MM.1S (cell line): ENCODE data around the gene TFPI.

Source experiments
- DNase-seq: peaks from one replicate; pipeline ENCODE4 v3.0.0-alpha.2; 2015
- H2AFZ ChIP-seq: fragments of 300-600 bp; sonication (generic); 2 replicates; pipeline ENCODE4 v1.6.0; 2016; ENCODE audit warnings: antibody characterized with exemption, low read length
- H3F3A ChIP-seq: fragments of 300-600 bp; sonication (generic); 2 replicates; pipeline ENCODE4 v1.6.1; 2016; ENCODE audit warnings: mild to moderate bottlenecking, antibody characterized with exemption, low read length, moderate library complexity, mixed read lengths; ENCODE audit not compliant: insufficient read depth
- H3K27ac ChIP-seq: fragments of 300-600 bp; sonication (generic); 2 replicates; pipeline ENCODE4 v1.5.1; 2016; ENCODE audit warnings: mild to moderate bottlenecking, low read length
- H3K27me3 ChIP-seq: fragments of 300-600 bp; sonication (generic); replicated peaks from 2 replicates; pipeline ENCODE4 v1.6.0; 2016; ENCODE audit warnings: low read length; ENCODE audit not compliant: insufficient read depth
- H3K36me3 ChIP-seq: fragments of 300-600 bp; sonication (generic); replicated peaks from 2 replicates; pipeline ENCODE4 v1.6.1; 2016; ENCODE audit warnings: mild to moderate bottlenecking, low read length, mixed read lengths; ENCODE audit not compliant: insufficient read depth
- H3K4me1 ChIP-seq: fragments of 300-600 bp; sonication (generic); 2 replicates; pipeline ENCODE4 v1.6.1; 2016; ENCODE audit warnings: low read length, mixed read lengths
- H3K4me2 ChIP-seq: fragments of 300-600 bp; sonication (generic); 2 replicates; pipeline ENCODE4 v1.6.0; 2016; ENCODE audit warnings: low read depth, low read length
- H3K4me3 ChIP-seq: fragments of 300-600 bp; sonication (generic); 2 replicates; pipeline ENCODE4 v1.5.1; 2016; ENCODE audit warnings: low read length, mixed read lengths
- H3K79me2 ChIP-seq: fragments of 300-600 bp; sonication (generic); 2 replicates; pipeline ENCODE4 v1.6.1; 2016; ENCODE audit warnings: mixed run types, low read length, mixed read lengths
- H3K9ac ChIP-seq: fragments of 300-600 bp; sonication (generic); 2 replicates; pipeline ENCODE4 v1.6.1; 2016; ENCODE audit warnings: low read length, mixed read lengths
- H3K9me2 ChIP-seq: fragments of 300-600 bp; sonication (generic); replicated peaks from 2 replicates; pipeline ENCODE4 v1.6.1; 2016; ENCODE audit warnings: mild to moderate bottlenecking, low read length, mixed read lengths; ENCODE audit not compliant: insufficient read depth
- H3K9me3 ChIP-seq: fragments of 300-600 bp; sonication (generic); replicated peaks from 2 replicates; pipeline ENCODE4 v1.6.1; 2016; ENCODE audit warnings: mild to moderate bottlenecking, low read length, mixed read lengths; ENCODE audit not compliant: insufficient read depth
- H4K20me1 ChIP-seq: fragments of 300-600 bp; sonication (generic); 2 replicates; pipeline ENCODE4 v1.6.1; 2016; ENCODE audit warnings: mild to moderate bottlenecking, low read length, moderate library complexity, mixed read lengths; ENCODE audit not compliant: insufficient read depth
- EZH2 ChIP-seq: fragments of 300-600 bp; sonication (generic); optimal IDR thresholded peaks from 2 replicates; pipeline ENCODE3; 2017; ENCODE audit warnings: low read depth, mild to moderate bottlenecking, antibody characterized with exemption, low read length, mixed read lengths
- EZH2phosphoT487 ChIP-seq: fragments of 300-600 bp; sonication (generic); IDR thresholded peaks from 2 replicates; pipeline ENCODE4 v1.6.1; 2018; ENCODE audit warnings: antibody characterized with exemption, low read length
- TF ChIP-seq, protein P1 (sequence below): fragments of 300-600 bp; sonication (generic); IDR thresholded peaks from 2 replicates; pipeline ENCODE4 v1.5.1; 2016; ENCODE audit warnings: antibody characterized with exemption, low read length, mixed read lengths

The TFPI gene

DNA sequence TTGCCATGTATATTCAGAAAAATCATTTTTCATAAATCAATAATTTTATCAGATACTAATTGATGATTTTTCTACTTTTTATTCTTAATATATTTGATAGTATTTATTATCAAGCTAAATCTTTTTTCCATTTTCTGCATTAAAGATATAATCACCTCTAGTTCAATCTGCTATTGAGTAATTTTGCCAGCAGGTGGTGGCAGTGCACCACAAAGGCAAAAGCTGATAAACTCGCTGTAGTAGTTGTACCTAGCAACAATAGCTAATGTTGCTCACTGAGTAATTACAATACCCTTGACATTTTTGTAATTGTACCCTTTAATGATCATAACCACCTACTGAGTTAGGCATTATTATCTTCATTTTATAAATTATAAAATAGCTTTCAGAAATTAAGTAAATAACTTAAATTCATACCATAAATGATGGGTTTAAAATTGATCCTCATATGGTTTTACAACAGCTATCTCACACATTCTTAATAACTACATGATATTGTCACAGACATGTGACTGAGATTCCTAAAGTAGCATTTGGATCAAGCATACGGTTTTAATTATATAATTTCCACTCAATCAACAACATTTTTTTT is 54.2 kb downstream of the TFPI start:
- no peaks in the 10 kb centered on the region for H3K4me1 ChIP-seq
- peak; percentile 68 for DNase-seq
- H3K4me3 ChIP-seq: no peak overlapping the region
- H3K79me2 ChIP-seq: no peaks in the 10 kb centered on the region
- no peaks in the 10 kb centered on the region for H3F3A ChIP-seq
- no peak overlapping the region for H3K4me2 ChIP-seq
- H2AFZ ChIP-seq: no peak overlapping the region
- H3K36me3 ChIP-seq: no peaks in the 10 kb centered on the region
- no peaks in the 10 kb centered on the region for H3K9me2 ChIP-seq
- H3K27me3 ChIP-seq: no peaks in the 10 kb centered on the region
- H3K9ac ChIP-seq: no peak overlapping the region
- H3K9me3 ChIP-seq: no peaks in the 10 kb centered on the region
- no peaks in the 10 kb centered on the region for H4K20me1 ChIP-seq
- H3K27ac ChIP-seq: no peak overlapping the region
- TF ChIP-seq EZH2phosphoT487: no peak
- TF ChIP-seq, protein P1, sequence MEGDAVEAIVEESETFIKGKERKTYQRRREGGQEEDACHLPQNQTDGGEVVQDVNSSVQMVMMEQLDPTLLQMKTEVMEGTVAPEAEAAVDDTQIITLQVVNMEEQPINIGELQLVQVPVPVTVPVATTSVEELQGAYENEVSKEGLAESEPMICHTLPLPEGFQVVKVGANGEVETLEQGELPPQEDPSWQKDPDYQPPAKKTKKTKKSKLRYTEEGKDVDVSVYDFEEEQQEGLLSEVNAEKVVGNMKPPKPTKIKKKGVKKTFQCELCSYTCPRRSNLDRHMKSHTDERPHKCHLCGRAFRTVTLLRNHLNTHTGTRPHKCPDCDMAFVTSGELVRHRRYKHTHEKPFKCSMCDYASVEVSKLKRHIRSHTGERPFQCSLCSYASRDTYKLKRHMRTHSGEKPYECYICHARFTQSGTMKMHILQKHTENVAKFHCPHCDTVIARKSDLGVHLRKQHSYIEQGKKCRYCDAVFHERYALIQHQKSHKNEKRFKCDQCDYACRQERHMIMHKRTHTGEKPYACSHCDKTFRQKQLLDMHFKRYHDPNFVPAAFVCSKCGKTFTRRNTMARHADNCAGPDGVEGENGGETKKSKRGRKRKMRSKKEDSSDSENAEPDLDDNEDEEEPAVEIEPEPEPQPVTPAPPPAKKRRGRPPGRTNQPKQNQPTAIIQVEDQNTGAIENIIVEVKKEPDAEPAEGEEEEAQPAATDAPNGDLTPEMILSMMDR: peak; percentile 63
- TF ChIP-seq EZH2: no peak

DNA sequence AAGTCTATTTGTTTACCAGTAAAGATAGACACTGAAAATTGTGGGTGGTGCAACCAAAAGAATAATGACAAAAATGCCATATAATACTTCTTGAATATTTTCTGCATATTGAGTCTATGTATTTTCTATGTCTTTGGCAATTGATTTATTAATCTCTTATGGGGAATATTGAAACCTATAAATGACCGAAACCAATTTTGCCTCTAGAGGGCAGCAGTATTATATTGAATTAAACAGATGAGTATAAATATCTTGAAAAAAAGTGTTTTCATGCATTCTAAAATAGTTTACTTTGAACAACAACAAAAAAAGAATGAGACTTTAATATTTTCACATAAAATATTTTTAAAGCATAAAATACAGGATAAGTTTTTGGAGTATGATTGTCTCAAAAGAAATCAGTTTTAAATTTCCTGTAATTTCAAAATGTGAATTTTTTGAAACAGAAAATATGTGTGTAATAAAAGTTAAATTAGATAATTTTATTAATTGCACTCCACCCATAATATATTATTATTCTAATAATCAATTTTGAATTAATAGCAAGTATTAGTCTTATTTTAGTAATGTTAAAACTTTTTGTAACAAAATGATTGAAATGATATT is 56.3 kb downstream of the TFPI start:
- Histone ChIP-seq H3K9me3 (no peaks in the 10 kb centered on the region), H3K79me2 (no peaks in the 10 kb centered on the region), H3K27me3 (no peaks in the 10 kb centered on the region), H4K20me1 (no peaks in the 10 kb centered on the region), H3K4me3 (no peak overlapping the region), H3K4me2 (no peak overlapping the region), H3K36me3 (no peaks in the 10 kb centered on the region), H3K9ac (no peak overlapping the region), H3F3A (no peaks in the 10 kb centered on the region), H3K9me2 (no peaks in the 10 kb centered on the region), H3K27ac (no peak overlapping the region), H3K4me1 (no peaks in the 10 kb centered on the region), H2AFZ (no peak overlapping the region)
- TF ChIP-seq, protein P1: peak; percentile 63
- TF ChIP-seq EZH2phosphoT487: no peak
- TF ChIP-seq EZH2: no peak
- DNase-seq: no peak

DNA sequence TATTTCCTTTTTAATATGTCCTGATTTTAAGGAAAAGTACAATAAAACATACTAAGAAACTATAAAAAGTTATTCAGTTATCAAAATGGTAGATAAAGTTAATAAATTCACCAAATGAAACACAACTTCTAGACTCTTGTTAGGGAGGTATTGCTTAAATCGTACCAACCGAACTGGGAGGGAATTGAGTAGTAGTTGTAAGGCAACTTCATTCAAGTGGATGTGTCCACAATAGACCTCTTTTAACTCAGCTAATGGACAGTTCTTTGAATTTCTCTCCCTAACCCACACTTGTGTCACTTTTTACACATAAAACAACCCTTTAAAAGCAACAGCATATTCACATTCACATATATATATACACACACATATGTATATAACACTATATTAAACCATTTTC is 57.1 kb downstream of the TFPI start:
- Histone ChIP-seq H4K20me1 (no peaks in the 10 kb centered on the region), H3K36me3 (no peaks in the 10 kb centered on the region)

More for the DNA sequence above, 57.1 kb downstream of the TFPI start:
- no peaks in the 10 kb centered on the region for H3F3A ChIP-seq
- H3K9me3 ChIP-seq: no peaks in the 10 kb centered on the region
- H3K9ac ChIP-seq: no peak overlapping the region
- no peak overlapping the region for H2AFZ ChIP-seq
- no peak overlapping the region for H3K27ac ChIP-seq
- no peak for DNase-seq
- no peak overlapping the region for H3K4me3 ChIP-seq
- H3K79me2 ChIP-seq: no peaks in the 10 kb centered on the region
- H3K4me1 ChIP-seq: no peaks in the 10 kb centered on the region
- H3K27me3 ChIP-seq: no peaks in the 10 kb centered on the region
- H3K9me2 ChIP-seq: no peaks in the 10 kb centered on the region
- no peak overlapping the region for H3K4me2 ChIP-seq
- TF ChIP-seq EZH2phosphoT487: no peak
- TF ChIP-seq, protein P1: no peak
- no peak for TF ChIP-seq EZH2
